NT2/D1 (cell line): ENCODE results near the gene IPPK.

Experiments
- YY1 ChIP-seq: IDR thresholded peaks from 2 replicates; pipeline ENCODE4 v1.6.1; 2011; ENCODE audit not compliant: insufficient read length, insufficient read depth
- ZNF274 ChIP-seq: IDR thresholded peaks from 2 replicates; pipeline ENCODE4 v1.6.1; 2011; ENCODE audit warnings: mild to moderate bottlenecking, low read depth, low read length

DNA sequence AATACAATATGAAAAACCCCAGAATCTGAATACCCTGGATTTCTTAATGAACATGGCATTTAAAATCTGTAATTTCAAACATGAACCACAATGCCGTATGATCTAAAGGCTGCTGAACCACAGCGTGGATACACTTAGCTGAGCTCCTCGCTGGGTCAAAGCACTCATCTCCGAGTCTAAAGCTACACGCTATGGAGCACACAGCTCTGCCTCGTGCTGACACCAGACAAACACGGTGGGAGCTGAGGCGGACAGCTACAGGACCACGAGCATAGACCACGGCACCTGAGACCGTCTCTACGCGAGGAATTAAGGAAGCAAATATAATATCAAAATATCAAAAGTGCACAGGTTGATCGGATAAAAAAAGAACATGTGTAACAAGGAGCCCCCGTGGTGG, 42.8 kb upstream of the IPPK start:
- no peak for TF ChIP-seq YY1
- no peak for TF ChIP-seq ZNF274
